KOPT-K1 (cell line): ENCODE data around the gene ZGLP1.

ENCODE experiments used
- H3K27ac ChIP-seq: fragments of 200-600 bp; sonication (generic); 2 replicates; pipeline ENCODE4 v1.5.1; 2016; ENCODE audit warnings: antibody characterized with exemption, mild to moderate bottlenecking, low read depth, low read length; ENCODE audit not compliant: poor library complexity, severe bottlenecking
- H3K36me3 ChIP-seq: fragments of 200-600 bp; sonication (generic); 2 replicates; pipeline ENCODE4 v1.5.1; 2017; ENCODE audit warnings: antibody characterized with exemption, mild to moderate bottlenecking, low read length, moderate library complexity; ENCODE audit not compliant: insufficient read depth
- H3K9me3 ChIP-seq: fragments of 200-600 bp; sonication (generic); 2 replicates; pipeline ENCODE4 v1.5.1; 2017; ENCODE audit warnings: antibody characterized with exemption, low read length, mild to moderate bottlenecking; ENCODE audit not compliant: insufficient read depth, poor library complexity, severe bottlenecking

Gene ZGLP1

GRCh38 chr19:10333758-10334587 is 24.4 kb upstream of the ZGLP1 start:
- Histone ChIP-seq H3K36me3 (peaks cover 57% of the 10 kb centered on the region), H3K27ac (peak overlapping the region; percentile 97), H3K9me3 (no peaks in the 10 kb centered on the region)

GRCh38 chr19:10332965-10333757 is 23.5 kb upstream of the ZGLP1 start, which contains the start of gene RAVER1:
TSS of gene RAVER1 (minus strand) at chr19:10333529. CDS start at chr19:10333507, 22 bp downstream.
- peak within 1 kb of the TSS; percentile 97 for H3K27ac ChIP-seq
- no peaks in the 10 kb centered on the region for H3K9me3 ChIP-seq
- peaks cover 65% of the 10 kb centered on the region for H3K36me3 ChIP-seq

- peak overlapping the region; percentile 97 for H3K27ac ChIP-seq
- H3K9me3 ChIP-seq: no peaks in the 10 kb centered on the region
- H3K36me3 ChIP-seq: peaks cover 73% of the 10 kb centered on the region
These were observed 22.7 kb upstream of the ZGLP1 start for GRCh38 chr19:10332158-10332964.

GRCh38 chr19:10329555-10329954 is 19.9 kb upstream of the ZGLP1 start:
- Histone ChIP-seq H3K36me3 (peaks cover 82% of the 10 kb centered on the region), H3K27ac (no peak overlapping the region), H3K9me3 (no peaks in the 10 kb centered on the region)

DNA sequence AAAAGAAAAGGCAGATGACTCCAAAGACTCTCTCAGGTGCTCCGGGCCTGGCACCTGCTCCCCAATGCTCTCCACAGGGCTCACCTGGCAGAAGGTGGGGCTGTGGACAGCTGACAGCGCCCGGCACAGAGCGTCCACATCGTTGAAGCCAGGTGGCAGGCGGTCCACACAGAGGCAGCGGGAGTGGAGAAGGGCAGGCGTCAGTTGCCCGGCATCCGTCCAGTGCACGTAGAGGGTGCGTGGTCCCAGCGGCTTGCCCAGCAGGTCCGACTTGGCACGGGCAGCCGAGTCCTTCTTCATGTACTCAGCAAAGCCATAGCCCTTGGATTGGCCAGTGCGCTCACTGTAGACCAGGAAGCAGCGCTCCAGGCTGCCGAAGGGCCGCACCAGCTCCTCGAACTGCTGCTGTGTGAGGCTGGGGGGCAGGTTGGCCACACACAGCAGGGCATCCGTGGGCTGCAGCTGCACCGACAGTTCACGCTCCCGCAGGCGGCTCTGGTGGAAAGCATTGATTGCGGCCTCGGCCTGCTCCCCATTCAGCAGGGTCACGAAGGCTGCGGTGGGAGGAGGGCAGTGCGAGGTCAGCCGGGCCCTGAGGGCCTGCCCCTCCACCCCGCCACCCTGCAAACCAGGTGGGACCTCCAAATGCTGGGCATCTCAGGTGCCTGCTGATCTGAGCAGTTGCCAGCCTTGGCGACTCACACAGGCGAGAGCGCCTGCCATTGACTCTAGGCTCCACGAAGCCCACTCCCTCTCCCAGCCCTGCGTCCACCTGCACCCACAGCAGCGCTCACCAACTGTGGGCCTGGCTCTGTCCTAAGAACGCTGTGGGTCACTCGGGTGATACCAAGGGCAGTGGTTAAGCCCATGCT is 19.2 kb upstream of the ZGLP1 start:
- H3K27ac ChIP-seq: no peak overlapping the region
- H3K36me3 ChIP-seq: peaks cover 85% of the 10 kb centered on the region

DNA sequence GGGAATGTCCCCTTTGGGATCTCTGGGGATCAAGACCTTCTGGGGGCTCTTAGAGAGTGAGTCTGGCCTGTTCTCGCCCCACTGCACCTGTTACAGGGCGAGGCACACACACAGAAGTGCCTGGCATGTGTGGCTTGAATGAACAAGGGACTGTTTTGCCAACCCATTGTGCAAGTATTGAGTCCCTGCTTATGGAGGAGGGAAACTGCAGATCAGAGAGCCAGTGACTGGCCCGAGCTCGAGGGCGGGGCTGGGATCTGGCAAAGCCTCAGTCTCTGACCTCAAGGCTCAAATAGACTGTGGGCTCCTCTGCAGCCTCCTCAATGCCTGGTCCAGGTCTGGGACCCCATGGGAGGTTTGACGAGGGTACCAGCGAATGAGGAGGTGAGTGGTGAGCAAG is 18.2 kb upstream of the ZGLP1 start:
- Histone ChIP-seq H3K9me3 (no peaks in the 10 kb centered on the region), H3K36me3 (peaks cover 95% of the 10 kb centered on the region), H3K27ac (no peak overlapping the region)

More for the DNA sequence above, 19.2 kb upstream of the ZGLP1 start:
- no peaks in the 10 kb centered on the region for H3K9me3 ChIP-seq

- no peak overlapping the region for H3K27ac ChIP-seq
These were observed 16.1 kb upstream of the ZGLP1 start for GRCh38 chr19:10325732-10326131.

GRCh38 chr19:10321874-10322835 is 12.5 kb upstream of the ZGLP1 start:
- no peaks in the 10 kb centered on the region for H3K9me3 ChIP-seq
- H3K36me3 ChIP-seq: peaks cover 100% of the 10 kb centered on the region
- H3K27ac ChIP-seq: no peak overlapping the region

More at GRCh38 chr19:10325732-10326131, 16.1 kb upstream of the ZGLP1 start:
- Histone ChIP-seq H3K9me3 (no peaks in the 10 kb centered on the region), H3K36me3 (peaks cover 100% of the 10 kb centered on the region)

GRCh38 chr19:10321417-10321797 is 11.8 kb upstream of the ZGLP1 start:
- H3K9me3 ChIP-seq: no peaks in the 10 kb centered on the region
- no peak overlapping the region for H3K27ac ChIP-seq
- peaks cover 100% of the 10 kb centered on the region for H3K36me3 ChIP-seq

DNA sequence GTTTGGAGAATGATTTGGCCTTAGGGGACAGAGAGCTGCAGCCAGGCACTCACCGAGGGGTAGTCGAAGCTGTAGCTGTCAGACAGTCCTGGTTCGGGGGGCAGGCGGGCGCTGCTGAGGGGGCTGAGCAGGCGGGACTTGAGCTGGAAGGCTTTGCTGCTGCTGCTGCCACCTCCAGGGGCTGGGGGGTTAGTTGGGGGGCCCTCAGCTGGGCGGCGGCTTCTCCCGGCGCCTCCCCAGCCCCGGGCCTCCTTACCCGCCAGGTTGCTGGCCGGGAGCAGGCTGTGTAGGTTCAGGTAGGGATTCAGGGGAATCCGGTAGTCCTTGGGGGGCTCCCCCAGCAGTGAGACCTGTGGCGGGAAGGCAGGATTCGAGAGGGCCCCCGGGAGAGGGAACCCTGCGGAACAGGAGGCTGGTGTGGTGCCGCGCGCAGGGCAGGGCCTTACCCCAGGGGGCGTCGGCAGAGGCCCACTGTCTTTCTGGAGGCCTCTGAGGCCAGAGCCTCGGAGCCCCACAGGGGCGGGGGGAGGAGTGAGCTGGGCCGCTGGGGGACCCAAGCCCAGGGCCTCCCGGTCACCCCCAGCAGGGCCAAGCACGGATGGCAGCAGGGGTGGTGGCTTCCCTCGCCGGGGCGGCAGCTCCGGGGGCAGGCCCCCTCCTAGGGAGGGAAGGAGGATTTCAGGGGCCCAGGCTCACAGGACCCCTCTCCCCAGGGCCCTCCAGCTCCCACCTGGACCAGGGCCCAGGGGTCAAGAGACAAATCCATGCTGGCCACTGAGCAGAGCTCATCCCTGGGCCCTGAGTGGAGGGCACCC is 11.2 kb upstream of the ZGLP1 start:
- peaks cover 100% of the 10 kb centered on the region for H3K36me3 ChIP-seq
- no peaks in the 10 kb centered on the region for H3K9me3 ChIP-seq
- no peak overlapping the region for H3K27ac ChIP-seq

- H3K9me3 ChIP-seq: no peaks in the 10 kb centered on the region
- no peak overlapping the region for H3K27ac ChIP-seq
- peaks cover 82% of the 10 kb centered on the region for H3K36me3 ChIP-seq
These were observed 9.4 kb upstream of the ZGLP1 start for GRCh38 chr19:10318807-10319682.
